GM18519 (cell line): ENCODE measurements around the gene NKAIN4.

Experiments
- ATAC-seq: cut with Tn5 transposase; IDR thresholded peaks from one replicate; pipeline ENCODE4 v1.9.1; 2021; ENCODE audit warnings: mild to moderate bottlenecking, moderate library complexity; ENCODE audit not compliant: unreplicated experiment, low FRiP score

The NKAIN4 gene

DNA sequence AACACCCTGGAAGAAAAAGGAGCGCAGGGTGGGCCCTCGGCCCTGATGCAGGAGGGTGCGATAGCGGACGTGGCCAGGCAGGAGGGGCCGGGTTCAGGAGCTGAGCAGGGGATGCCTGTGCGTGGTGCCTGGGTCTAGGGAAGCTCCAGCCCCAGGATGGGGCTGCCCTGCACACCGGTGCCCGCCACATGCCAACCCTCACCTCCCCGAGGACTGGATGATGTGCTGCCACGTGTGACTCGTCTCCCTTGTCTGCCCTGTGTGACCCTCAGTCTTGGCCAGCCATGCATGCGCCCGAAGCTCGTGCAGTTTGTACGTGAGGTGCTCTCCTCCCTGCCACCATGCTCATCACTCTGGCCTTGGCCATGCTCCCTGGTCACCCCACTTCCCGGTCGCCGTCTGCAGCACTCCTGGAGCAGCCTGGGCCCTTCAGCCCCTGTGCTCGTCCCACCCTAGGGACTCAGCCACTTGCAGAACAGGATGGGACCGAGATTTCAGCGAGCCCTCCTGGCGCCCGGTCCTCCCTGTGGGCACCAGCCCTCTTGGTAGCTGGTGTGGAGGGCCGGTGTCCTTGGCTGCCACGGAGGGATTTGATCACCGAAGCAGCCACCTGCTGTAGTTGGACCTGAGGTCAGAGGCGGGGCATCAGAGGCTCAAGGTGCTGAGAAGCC, 34.5 kb upstream of the NKAIN4 start:
- no peak for ATAC-seq

DNA sequence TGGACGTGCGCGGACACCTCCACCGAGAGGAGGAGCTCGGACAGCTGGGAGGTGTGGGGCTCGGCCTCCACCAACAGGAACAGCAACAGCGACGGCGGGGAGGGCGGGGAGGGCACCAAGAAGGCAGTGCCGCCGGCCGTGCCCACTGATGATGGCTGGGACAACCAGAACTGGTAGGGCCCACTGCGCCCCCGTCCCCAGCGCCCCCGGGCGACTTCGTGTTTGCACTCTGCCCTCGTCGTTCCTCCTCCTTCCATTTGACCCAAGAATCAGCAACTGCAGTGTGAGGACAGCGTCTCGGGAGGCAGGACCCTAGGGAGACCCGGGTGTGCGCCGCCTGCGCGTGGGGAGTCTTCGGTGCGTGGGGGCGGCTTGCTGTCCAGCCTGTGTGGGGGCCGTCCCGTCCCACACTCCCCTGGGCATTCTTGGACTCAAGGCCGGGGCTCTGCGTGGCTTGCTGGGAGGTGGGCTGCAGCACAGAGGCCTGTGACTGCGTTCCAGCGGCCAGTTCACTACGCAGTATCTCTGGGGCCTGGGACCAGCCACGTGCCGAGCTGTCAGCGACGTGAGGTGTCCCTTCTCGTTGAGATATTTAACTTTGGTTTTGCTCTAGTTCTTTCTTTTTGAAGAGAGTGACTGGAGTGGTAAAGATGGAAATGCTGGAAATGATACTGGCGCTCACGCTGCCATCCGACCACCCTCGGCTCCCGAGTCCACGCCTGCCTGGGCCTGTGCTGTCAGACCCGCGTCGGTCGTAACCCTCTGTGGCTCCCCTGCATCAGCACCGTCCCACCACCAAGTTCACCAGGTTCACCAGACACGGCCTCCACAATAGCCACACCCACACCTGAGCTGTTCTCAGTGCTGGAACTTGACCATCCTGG, 33.7 kb upstream of the NKAIN4 start:
- no peak for ATAC-seq

DNA sequence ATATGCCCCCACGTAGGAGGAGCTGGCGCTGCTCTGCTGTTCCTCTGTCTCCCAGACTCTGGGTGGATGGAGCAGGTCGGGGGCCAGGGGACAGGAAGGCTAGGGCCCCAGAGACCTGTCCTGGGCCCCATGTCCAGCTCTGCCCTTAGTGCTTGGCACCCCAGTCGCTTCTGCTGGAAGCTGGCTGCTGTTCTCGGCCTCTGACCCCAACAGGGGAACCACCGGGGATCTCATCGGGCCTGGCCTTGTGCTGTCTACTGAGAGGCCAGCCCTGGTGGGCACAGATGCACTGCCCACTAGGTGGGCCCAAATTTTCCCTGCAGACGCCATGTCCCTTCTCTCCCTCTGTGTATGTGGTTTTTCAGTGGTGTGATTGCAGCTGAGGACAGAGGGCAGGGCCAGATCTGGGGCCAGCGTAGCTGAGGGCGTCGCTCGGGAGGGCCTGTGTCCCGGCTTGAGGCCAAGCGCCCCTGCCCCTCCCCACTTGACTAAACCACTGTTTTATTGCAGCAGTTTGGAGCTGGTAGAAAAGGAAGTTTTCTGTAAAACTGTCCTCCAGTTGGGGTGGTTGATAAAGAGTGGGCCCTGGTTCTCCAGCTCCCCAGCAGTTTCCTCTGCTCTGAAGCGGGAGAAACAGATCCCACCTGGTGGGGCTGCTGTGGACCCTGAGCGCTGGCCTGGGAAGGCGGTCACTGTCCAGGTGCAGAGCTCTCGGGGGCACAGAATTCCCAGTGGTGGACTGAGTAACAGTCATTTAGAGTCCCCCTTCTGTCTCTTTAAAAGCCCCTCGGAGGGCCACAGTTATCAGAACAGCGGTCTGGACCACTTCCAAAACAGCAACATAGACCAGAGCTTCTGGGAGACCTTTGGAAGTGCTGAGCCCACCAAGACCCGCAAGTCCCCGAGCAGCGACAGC, 32.8 kb upstream of the NKAIN4 start:
- no peak for ATAC-seq

DNA sequence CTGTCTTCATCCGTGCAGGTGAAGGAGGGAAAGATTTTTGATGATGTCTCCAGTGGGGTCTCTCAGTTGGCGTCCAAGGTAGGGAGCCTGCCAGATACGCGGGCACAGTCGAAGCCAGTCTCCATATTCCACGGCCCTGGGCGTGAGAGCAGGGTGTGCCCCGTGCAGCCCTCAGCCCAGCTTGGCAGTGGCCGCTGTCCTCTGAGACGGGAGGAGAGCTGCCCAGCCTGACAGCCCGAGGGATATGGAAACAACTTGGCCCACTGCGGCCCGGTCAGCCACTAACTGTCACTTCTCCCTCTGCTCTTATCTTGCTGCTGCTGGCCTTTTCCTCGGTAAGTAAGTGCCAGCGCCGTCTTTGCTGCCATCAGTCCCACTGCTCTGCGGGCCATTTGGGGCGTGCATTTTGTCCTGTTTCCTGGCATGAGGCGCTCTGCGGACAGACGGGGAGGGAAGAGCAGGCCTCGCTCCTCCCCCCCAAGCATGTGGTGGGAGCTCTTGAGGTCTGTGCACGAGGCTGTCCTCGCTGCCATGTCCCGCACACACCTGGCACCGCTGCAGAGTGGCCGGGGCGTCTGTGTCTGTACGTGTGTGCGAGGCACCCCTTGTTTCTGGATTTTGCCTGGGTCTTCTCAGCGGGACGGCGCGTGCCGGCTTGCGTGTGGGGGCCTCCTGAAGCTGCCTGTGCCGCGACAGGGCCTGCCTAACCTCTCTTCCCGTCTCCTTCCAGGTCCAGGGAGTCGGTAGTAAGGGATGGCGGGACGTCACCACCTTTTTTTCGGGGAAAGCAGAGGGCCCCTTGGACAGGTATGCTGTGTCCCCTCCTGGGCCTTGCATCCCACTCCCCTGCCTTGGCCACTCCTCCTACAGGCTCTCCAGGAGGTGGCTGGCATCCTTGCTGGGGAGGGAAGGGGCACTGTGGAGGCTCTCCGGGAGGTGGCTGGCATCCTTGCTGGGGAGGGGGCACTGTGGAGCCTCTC, 31.7 kb upstream of the NKAIN4 start:
- ATAC-seq, result no peak

DNA sequence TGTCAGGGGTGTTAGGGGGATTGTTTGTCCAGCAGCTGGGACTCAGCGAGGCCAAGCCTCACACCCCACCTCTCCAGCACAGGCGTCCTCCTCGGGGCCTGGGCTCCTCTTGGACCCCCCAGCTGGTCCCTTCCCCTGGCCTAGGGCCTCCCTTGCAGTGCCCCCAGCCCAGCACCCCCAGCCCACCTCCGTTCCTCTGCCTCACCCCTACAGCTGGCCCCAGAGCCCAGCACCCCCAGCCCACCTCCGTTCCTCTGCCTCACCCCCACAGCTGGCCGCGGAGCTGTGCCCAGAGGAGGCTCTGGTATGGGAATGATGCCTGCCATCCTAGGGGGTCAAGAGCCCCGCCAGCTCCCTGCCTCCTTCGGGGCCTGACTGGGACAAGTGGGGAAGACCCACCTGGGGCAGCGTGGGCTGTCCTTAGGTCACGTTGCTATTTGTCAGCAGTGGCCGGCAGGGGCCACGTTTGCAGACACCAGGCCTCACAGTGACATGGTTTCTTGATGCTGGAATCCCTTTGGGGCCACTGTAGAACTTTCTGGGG, 30.8 kb upstream of the NKAIN4 start:
- no peak for ATAC-seq

DNA sequence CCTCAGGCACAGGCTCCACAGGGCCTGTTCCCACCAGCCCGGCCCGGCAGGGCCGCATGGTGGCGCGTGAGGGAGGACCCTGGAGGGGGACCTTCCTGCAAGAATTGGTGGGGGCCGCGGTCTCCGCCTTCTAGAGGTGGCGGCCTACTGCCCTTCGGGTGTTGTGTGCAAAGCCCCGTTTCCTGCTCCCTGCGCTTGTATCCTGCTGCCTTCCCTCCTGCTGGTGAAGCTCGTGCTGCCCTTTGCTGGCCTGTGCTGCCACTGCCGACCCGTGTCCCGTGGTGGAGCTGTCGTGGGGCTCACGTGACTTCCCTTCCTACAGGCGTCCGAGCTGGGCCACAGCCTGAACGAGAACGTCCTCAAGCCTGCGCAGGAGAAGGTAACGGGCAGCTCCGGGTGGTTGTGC, 30.3 kb upstream of the NKAIN4 start:
- ATAC-seq, result no peak

DNA sequence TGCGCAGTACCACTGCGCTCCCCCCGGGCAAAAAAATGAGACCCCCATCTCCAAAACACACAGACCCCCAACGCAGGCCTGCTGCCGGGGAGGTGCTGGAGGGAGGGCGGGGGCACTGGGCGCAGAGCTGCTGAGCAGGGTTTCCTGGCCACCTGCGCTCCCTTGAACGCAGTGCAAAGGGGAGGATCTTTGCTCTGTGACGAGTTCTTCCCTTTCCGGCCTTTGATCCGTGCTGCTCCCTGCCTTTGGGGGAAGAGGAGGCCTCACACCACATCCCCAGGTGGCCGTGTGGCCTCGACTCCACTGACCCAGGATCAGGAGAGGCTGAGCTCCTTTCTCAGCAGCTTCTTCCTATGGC, 29.8 kb upstream of the NKAIN4 start:
- no peak for ATAC-seq

DNA sequence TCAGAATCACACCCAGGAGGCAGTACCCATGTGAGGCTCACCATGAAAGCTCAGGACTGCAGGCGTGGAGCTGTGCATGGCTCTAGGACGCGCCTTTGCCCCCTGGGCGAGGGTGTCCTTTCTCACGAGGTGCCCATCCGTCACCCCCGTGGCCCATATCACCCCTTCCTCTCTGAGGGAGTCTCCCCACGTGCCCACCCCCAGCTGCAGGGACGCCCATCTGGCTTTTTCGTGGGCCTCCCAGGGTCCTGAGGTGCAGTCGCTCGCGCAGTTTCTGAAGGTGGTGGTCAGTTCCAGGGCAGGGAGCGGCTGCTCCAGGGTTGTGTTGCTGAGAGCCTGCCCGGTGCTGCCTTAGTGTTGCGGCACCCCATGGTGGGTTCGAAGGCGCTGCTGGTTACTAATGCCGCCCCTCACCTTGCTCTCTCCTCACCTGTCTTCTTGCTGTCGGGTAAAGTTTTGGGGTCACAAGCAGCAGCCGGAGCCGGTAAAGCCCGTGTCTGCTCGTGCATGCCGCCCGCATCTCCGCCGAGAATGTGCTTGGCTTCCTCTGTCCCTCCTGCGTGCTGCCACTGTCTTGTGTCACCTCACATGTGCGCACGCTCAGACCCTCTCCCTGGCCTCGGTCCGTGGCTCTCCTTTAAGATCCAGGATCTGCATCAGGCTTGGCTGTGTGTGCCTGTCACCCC, 29.3 kb upstream of the NKAIN4 start:
- ATAC-seq, result no peak

DNA sequence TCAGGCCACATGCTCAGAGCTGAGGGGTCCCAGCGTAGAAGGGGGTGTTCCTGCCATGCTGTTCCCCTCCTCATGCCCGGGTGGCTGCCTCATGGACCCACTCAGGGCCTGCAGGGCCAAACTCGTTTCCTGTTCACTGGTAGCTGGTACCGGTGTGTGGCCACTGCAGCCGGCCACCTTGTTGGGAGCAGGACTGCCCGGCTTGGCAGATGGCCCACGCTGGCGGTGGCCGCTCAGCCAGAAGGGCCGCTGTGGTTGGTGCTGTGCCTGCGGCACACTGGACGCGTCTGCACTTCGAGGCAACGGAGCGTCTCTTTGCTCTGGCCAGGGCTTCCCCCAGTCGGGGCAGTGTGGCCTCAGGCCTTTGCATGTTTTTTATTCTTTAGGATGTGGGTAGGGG, 28.7 kb upstream of the NKAIN4 start:
- ATAC-seq, result no peak

DNA sequence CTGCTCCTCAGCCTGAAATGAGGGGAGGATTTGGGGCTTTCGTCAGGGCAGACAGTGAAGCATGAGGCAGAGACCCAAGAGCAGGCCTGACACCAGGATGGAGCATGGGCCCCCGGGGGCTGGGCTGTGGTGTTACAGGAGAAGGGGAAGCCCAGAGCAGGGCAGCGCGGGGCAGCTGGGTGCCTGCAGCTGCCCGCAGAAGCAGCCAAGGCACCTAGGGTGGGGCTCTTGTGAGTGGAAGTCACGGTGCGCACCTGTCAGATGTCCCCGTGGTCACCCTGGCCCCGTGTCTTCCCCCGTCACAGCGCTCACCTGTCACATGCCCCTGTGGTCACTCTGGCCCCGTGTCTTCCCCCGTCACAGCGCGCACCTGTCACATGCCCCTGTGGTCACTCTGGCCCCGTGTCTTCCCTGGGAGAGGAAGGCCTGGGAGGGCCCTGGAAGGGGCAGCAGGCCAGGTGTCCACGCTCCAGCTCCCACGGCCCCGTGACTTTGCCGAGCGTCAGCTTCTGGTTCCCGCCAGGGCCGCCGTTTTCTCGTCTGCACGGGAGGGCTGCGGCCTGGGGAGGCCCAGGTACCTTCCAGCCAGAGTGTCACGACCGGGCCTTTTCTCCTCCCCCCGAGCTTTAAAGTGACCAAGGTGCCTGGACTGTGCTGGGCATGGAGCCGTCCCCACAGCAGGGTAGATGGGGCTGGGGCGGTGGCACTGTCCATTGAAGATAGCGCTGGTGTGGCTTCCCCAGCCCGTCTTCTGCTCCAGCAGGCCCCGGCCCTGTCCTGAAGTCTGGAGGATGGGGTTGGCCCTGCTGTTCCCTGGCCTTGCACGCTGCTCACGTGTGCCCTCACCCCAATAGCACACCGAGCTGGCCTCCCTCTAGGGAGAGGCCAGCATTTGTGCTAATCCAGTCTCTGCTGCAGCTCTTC, 27.7 kb upstream of the NKAIN4 start:
- no peak for ATAC-seq

DNA sequence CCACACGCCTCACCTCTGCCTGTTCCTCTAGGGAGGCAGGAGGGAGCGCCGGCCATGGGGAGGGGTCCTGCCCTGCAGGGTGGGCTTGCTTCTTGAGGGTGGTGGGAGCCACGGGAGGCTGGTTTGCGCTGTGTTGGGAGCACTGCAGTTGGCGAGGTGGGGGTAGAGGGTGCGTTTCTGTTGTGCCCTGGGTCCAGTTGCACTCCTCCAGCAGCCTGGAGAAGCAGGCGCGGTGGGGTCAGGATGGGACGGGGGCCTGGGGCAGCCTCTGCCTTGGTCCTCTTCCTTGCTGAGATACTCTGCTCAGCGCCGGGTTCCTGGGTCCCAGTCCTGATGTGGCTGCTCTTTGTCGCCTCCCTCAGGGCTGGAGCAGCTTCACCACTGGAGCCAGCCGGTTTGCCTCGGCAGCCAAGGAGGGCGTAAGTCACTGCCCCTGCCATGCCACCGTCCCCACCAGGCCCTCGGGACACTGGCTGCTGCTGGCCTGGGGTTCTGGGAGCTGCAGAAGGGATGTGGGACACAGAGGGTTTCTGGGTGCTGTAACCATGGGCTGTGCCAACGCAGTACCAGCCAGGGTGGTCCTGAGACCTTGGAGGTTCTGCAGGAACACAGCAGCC, 26.8 kb upstream of the NKAIN4 start:
- ATAC-seq, result no peak

DNA sequence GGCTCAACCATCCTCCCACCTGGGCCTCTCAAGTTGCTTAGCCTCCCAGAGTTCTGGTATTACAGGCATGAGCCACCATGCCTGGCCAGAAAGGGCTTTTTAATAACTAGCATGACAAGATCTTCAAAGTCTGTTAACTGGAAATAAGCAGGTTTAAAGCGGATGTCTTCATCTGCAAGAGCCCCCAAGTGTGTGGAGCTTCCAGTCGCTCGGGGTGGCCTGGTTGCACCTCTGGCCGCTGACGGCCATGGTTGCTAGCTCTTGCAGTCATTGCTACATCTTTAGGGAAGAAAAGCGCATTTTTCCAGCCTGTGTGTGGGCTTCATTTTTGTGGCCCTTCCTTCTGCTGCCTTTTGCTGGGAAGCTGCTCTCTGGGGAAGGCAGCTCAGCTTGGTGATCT, 26.1 kb upstream of the NKAIN4 start:
- no peak for ATAC-seq

DNA sequence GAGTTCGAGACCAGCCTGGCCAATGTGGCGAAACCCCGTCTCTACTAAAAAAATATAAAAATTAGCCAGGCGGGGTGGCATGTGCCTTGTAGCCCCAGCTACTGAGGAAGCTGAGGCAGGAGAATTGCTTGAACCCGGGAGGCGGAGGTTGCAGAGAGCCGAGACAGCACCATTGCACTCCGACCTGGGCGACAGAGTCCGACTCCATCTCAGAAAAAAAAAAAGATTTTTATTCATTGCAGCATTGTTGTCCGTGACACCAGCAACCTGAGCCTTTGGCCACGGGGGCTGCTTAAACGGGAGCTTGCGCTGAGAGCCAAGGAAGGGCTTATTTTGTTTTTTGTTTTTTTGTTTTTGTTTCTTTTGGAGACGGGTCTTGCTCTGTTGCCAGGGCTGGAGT, 25.7 kb upstream of the NKAIN4 start:
- no peak for ATAC-seq

DNA sequence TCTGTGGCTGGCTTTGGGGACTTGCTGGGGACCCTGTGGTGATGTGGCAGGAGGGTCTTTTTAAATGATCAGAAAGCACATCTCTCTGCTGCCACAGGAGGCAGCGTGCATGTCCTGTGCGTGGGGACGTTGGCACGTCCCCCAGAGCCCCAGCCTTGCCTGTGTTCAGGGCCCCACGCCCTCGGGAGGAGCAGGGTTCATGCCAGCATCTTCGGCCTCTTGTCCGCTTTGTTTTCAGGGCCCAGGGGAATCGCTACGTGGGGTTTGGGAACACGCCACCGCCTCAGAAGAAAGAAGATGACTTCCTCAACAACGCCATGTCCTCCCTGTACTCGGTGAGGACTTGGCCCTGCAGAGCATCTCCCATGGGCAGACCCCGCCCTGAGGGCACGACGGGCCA, 24.4 kb upstream of the NKAIN4 start:
- ATAC-seq, result no peak

DNA sequence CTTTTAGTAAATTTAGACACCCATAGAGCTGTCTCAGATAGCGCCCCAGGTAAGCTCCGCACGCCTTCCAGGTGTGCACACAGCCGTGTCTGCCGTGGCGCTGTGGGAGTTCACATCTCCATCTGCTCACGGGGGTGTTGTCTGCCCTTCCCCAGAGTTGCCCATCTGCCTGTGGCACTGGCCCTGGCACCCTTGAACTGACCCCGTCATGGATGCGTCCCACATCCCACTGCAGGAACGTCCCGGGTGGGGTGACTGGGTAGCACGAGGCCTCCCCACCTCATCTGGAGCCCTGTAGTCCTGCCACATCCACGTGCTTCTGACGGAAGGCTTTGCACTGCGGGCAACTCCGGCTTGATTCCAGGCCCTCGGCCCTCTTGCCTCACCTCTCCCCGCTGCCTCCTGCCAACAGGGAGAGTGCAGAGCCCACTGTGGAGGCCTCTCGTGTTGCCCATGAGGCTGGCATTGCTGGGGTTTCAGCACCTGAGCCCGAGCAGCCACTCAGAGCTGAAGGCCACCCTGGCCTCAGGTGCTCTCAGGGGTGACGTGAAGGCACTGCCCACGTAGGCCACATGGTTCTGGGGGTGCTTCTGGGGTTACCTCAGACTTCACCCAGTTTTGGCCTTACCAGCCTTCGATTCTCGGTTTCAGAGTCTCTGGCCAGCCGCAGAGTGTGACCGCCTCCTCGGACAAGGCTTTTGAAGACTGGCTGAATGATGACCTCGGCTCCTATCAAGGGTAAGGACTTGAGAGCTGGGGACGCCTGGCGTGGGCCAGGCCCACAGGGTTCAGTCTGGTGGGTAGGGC, 23.4 kb upstream of the NKAIN4 start:
- no peak for ATAC-seq

DNA sequence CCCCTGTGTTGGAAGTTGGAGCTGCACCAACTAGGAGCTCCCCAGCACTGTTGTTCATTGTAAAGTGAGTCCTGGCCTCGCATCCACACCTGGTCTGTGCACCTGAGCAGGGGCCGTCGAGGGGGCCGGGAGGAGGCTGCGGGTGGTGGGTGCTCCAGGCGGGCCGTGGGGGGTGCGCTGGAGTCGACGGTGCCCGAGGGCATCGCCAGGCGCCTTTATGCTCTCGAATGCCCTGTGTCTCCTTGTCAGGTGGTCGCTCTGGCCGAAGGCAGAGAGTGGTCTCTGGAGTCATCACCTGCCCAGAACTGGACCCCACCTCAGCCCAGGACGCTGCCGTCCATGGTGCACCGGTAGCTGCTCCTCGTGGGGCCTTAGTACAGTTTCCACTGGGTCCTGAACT, 22.7 kb upstream of the NKAIN4 start:
- no peak for ATAC-seq

DNA sequence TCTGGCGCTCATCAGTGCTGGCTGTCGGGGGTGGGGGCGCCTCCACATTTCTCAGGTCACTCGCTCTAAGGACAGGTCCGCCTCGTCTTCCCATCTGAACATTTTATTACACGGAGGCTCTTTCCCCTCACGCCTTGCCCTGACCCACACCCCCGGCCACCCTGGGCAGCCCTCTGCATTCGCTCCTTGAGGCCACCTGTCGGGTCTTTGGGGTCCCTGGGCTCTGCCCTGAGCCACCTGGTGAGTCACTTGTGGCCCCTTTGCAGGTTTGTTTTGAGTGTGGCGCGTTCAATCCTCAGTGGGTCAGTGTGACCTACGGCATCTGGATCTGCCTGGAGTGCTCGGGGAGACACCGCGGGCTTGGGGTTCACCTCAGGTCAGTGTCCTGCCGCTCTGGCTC, 21.6 kb upstream of the NKAIN4 start:
- ATAC-seq, result no peak
